Stimulated activated CD4-positive, alpha-beta T cell treated with anti-CD3 and anti-CD28 coated beads, TNF-alpha, amount 100 ng/mL, for 1 hour (primary cell): Measurements from ENCODE around the gene HCAR1.
"Not testable (repeated sequence)": the region's sequence is repeated elsewhere in the genome, so short reads cannot be mapped to it uniquely, and the experiment has no call there.

ENCODE experiments used
- DNase-seq, 3 donors: peaks; one replicate each; pipeline ENCODE4 v3.0.0-alpha.2; 2020; ENCODE audit warnings: low read depth in 3 of 3, low spot score in 1 of 3

The HCAR1 gene, protein sequence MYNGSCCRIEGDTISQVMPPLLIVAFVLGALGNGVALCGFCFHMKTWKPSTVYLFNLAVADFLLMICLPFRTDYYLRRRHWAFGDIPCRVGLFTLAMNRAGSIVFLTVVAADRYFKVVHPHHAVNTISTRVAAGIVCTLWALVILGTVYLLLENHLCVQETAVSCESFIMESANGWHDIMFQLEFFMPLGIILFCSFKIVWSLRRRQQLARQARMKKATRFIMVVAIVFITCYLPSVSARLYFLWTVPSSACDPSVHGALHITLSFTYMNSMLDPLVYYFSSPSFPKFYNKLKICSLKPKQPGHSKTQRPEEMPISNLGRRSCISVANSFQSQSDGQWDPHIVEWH

DNA sequence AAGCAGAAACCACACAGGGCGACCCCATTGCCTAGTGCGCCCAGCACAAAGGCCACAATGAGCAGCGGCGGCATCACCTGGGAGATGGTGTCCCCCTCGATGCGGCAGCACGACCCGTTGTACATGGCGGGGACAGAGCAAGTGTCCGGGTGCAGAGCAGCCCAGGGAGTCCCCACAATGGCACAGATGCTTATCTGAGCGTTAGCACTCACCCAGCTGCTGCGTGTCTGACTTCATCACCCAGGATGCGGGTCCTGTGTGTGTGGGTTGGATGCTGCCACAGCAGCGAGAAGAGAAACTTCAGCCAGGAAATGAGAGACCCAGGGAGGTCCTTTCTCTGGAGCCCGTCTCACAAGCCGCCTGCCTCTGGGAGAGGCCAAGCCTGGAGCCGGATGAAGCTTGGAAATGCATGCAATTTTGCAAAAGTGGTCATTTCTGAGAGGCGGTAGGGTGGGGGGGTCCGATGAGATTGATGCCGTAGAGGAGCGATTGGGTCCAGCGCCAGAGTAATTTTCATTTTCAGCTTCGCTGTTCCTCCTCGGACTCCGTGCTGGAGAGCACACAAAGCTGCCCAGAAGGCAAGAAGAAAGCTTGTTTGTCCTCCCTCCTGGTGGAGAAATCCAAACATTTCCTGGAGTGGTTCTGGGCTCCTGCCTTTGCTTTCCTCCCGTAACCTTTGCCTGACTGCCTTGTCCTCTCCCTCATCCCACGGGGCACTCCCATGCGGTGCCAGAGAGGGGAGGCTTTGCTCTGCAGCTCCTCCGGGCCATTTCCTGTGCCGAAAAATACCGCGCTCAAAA is at the start of gene HCAR1:
Gene HCAR1 (minus strand): TSS at position 630 of the 800 bp plus-strand sequence. CDS start 505 bp downstream, at position 125.
- DNase-seq: no peak

DNA sequence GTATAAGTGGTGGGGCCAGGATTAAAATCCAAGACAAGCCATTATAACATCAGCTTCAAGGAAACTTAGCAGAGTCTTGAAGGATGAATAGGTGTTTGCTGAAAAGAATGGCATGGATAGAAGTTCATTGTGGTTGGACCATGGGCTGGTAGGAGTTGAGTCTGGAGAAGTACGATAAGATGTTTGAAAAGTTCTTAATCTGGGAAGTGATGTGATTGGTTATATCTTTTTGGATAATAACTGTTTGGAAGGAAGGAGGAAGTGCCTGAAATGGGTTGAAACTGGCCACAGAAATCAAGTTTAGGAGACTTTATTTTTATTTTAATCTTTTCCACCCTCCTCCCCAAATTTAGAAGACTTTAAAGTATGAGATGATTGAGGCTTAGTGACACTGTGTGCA is 26.9 kb upstream of the HCAR1 start:
- no peak for DNase-seq

DNA sequence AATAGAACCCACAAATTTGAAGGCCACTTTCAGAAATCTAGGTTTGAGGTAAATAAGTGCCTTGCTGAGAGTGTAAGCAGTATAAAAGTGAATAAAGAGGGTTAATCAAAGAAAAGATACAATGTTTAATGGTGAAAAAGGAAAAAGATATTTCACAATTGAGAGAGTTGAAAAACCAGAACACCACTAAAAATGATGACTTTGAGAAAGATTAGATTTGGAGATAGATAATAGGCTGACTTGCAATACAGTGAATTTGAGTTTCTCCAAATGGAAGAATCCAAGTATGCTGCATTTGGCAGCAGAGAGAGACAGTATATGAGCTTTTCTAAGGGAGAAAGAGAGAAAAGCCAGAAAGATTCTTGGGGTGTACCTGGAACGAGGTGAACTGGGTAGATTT is 24.1 kb upstream of the HCAR1 start:
- DNase-seq: no peak

DNA sequence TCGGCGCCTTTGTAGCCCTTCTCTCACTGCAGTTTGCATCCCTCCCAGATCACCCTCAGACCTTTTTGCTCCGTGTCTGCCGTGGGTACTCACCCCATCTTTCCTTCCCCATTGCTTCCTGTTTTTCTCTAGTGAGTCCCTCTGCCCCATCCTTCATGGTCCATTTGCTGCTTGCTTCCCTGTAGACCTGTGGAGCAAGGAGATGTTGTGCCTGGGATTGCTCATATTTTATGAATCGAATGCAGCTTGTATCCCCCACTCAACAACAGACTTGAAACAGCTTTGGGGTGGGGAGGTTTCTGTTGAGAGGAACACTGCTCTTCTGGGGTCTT is 22.6 kb upstream of the HCAR1 start:
- DNase-seq: no peak

DNA sequence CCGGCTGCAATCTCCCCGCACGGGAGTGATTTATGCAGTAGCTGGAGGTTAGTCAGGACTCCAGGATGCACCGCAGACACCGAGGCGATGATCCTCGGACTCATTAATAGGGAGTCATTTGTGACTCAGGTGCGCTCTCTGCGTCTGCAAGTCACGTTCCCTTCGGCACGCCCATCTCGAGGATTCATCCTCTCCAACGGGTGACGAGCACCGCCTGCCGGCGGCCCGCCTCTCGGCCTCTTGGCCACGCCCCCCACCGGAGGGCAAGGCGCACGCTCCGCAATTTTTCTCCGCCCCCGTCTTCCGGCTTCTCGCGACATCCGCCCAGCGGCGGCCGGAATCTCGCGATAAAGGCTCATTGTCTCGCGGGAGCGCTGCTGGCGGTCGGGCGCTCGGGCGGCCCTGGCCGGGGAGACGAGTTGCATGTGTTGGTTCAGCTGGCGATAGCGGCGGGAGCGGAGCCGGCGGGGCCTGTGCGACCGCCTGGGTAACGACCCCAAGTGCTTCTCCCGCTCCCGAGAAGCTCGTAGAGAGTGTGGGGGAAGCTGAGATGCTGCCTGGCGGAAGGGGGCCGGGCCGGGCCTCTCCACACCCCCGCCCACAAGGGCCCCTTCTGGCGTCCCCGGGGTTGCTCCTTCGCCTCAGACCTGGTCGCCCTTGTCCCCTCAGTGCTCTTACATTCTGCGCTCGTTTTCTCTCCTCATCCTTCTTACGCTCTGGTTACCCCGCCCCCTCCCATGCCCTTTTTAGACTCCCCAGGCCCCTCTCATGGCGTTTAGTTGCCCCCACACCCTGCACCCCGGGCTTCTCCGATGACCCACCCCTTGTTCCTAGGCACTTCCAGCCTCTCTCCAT is 22.0 kb upstream of the HCAR1 start, which contains the start of gene DENR:
Gene DENR (plus strand): TSS at position 361 of the 855 bp plus-strand sequence. CDS start 878 bp downstream, outside the sequence.
- DNase-seq: peak; percentile 98 to 99 (median 99)

DNA sequence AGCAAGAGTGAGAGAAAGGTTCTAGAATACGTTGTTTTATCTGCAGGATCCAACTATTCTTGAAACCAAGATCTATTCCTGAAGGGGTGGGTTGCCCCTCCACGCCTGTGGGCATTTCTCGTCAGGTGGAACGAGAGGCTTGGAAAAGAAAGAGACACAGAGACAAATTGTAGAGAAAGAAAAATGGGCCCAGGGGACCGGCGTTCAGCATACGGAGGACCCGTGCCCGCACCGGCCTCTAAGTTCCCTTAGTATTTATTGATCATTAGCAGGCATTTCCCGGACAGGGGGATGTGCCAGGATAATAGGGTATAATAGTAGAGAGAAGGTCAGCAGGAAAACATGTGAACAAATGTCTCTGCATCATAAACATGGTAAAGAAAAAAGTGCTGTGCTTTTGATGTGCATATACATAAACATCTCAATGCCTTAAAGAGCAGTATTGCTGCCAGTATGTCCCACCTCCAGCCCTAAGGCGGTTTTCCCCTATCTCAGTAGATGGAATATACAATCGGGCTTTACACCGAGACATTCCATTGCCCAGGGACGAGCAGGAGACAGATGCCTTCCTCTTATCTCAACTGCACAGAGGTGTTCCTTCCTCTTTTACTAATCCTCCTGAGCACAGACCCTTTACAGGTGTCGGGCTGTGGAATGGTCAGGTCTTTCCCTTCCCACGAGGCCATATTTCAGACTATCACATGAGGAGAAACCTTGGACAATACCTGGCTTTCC is 20.3 kb upstream of the HCAR1 start:
- not testable (repeated sequence) for DNase-seq

DNA sequence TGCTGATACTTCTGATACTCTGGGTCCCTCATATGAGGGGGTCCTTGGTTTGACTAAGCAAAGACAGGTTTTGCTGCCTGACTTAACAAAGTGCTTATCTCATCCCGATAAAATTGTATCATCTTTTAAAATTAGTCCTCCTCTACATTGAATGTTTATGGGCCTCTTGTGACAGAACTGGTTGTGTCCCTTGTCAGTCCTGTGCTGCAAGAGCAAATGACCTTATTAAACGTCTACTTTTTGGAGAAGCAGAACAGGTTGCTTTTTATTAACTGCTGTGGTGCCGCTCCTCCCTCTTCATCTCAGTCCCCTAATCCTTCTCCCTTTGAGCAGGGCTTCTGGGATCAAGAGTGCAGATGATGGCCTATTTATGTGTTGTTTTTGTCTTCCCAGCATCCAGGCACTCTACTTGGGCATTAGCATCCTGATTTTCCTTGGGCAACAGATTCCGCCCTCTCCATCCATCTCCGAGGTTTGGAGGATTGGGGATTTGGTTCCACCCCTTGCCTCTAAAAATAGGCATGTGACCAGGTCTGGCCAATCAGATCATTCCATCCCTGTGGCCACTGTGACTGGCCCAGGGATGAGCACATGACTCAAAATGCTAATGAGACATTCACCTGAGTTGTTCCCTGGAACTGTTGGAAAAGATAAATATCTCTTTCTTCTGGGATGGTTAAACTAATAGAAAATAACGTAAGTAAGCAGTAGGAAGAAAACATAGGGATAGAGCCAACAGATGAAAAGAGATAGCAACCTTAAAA is 19.1 kb upstream of the HCAR1 start:
- no peak for DNase-seq

DNA sequence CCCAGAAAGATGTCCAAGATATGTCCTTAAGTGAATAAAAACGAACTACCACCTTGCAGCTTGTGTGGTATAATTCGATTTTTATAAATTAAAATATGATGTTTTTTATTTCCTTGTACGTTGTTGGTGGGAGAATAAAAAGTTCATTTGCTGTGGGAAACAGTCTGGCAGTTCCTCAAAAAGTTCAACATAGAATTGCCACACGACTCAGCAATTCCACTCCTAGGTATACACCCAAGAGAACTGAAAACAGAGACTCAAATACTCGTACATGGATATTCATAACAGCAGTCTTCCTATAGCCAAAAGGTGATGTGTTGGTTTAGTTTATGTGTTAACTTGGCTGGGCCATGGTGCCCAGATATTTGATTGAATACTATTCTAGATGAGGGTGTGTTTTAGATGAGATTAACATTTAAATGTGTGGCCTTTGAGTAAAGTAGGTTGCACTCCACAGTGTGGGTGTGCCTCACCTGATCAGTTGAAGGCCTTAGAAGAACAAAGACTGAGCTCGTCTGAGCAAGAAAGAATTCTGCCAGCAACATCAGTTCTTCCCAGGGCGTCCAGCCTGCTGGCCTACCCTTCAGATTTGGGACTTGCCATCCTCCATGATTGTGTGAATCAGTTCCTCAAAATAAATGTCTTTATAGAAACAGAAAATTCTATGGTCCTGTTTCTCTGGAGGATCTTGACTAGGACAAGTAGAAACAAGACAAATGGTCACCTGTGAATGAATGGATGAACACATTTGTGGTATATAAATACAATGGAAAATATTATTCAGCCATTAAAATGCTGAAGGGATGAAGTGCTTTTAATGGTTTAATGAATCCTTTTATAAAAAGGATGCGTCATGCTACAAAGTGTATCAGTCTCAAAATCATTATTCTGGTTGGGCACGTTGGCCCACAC is 16.8 kb upstream of the HCAR1 start:
- no peak for DNase-seq

DNA sequence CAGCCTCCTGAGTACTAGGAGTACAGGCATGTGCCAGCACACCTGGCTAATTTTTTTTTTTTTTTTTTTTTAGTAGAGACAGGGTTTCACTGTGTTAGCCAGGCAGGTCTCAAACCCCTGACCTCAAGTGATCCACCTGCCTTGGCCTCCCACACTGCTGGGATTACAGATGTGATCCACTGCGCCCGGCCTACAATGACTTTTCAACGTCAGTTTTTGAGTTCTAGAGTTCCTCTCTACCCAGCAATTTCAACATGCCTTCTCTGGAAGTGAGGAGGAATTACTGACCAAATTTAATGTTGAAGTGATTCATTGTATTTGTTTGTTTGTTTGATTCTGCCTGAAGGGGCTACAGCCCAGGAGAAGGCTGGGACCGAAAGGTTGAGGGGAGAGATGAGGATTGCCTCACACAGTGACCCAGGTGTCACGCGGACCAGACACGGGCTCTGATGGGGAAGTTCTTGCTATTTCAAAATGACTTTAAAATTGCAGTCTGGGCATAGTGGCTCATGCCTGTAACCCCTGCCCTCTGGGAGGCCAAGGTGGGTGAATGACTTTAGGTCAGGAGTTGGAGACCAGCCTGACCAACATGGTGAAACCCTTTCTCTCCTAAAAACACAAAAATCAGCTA is 13.4 kb upstream of the HCAR1 start:
- DNase-seq: no peak

DNA sequence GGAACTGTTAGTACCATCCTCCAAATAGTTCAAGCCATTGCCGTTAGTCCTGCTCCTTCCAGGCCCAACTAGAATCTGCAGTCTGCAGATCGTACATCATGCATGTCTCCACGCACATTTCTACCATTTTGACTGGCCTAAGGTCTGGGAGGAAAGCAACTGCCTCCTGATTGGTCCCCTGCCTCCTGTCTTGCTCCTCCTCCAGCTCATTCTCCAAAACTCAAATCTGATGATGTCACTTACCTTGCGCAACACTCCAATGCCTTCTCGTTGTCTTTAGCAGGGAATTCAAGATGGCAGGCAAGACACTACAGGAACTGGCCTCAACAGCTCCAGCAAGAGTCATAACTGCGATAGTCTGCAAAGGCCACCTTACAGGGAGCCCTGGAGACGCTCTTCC is 9.7 kb upstream of the HCAR1 start:
- no peak for DNase-seq

DNA sequence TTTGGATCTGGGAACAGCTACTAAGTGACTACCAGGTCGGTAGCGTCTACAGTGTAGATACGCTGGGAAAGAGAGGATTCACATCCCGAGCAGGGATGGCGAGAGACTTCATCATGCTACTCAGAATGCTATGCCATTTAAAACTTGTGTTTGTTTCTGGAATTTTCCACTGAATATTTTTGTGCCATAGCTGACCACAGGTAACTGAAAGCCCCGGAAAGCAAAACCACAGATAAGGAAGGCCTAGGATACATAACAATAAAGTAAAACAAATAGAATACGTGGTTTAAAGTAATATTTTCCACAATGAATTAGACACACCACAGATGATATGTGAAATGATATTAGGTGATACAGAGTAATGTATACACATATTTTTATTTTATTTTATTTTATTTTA is 7.9 kb upstream of the HCAR1 start:
- no peak for DNase-seq

DNA sequence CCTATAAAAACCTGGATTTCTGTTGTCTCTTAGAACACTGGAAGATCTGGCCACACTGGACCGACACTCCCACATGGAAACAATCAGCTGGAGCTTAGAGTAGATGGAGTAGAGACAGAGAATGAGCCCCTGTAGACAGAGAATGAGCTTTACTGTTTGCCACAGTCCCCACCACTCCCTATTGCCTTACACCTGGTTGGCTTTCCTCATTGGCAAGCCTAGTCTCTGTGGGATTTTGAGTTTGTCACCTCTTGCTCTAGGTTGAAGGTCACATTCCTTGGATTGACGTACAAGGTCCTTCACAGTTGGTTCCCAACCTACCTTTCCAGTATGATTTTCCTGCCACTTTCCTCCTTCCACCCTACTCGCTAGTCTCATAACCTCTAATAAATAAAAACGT is 2.0 kb upstream of the HCAR1 start:
- DNase-seq: no peak

DNA sequence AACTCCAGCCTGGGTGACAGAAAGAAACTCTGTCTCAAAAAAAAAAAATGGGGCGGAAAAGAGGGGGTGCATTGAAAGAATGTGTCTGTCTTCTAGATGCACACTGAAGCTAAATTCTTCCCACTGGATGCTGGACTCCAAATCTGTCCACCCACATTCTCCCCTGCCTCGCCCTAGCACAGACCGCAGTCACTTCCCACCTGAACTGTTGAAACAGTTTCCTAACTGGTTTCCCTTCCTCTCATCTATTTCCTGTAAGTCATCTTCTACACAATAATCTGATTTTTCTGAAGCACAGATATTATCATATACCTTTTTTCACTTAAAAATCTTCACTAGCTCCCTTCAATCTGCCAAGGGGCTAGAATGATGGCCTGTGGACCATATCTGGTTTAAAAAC is 1.5 kb upstream of the HCAR1 start:
- no peak for DNase-seq

DNA sequence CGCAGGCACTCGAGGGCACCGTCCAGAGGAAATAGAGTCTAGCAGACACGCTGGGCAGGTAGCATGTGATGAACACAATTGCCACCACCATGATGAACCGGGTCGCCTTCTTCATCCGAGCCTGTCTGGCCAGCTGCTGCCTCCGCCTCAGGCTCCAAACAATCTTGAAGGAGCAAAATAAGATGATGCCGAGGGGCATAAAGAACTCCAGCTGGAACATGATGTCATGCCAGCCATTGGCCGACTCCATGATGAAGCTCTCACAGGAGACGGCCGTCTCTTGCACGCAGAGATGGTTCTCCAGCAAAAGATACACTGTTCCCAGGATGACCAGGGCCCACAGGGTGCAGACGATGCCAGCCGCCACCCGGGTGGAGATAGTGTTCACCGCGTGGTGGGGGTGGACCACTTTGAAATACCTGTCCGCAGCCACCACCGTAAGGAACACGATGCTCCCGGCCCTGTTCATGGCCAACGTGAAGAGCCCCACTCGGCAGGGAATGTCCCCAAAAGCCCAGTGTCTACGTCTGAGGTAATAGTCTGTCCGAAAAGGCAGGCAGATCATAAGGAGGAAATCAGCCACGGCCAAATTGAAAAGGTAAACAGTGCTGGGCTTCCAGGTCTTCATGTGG is 945 bp downstream of the HCAR1 start:
- no peak for DNase-seq

DNA sequence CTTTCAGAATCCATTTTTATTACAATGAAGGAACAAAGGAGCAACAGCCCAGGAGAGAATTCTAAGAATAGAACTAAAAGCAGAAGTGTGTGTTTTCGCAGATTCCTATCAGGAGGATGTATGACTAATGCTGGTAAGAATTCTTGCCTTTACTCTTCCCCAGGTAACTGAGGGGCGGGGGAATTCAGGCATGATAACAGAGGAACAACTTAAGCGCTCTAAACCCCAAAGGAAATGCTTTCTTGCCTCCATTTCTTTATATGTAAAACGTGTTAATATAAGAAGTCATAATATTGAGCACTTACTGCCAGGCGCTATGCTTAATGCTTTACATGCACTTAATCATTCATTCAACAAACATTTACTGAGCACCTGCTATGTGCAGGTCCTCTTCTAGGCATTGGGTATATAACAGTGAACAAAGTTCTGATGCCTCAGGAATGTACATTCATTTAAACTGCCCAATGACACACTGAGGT is 4.5 kb downstream of the HCAR1 start:
- DNase-seq: no peak

DNA sequence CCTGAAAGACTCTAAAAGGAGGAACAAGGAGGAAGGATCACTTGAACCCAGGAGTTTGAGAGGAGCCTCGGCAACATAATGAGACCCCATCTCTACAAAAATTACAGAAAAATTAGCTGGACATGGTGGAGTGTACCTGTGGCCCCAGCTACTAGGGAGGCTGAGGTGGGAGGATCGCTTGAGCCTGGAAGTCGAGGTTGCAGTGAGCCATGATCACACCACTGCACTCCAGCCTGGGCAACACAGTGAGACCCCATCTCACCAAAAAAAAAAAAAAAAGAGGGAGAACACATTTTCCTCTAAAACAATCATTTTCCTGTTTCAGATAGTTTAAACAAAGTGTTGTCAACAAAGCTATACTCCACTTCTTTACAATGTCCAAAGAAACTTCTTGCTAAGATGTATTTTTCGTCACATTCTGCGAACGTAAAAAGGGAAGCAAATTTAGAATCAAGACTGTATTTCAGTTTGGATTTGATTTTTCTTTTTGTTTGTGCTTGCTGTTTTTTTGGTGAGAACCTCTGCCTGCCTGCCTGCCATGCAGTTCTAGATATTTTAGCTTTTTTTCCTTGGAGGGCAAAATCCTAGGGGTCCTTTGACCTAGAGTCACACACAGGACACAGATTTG is 5.1 kb downstream of the HCAR1 start:
- DNase-seq: no peak

DNA sequence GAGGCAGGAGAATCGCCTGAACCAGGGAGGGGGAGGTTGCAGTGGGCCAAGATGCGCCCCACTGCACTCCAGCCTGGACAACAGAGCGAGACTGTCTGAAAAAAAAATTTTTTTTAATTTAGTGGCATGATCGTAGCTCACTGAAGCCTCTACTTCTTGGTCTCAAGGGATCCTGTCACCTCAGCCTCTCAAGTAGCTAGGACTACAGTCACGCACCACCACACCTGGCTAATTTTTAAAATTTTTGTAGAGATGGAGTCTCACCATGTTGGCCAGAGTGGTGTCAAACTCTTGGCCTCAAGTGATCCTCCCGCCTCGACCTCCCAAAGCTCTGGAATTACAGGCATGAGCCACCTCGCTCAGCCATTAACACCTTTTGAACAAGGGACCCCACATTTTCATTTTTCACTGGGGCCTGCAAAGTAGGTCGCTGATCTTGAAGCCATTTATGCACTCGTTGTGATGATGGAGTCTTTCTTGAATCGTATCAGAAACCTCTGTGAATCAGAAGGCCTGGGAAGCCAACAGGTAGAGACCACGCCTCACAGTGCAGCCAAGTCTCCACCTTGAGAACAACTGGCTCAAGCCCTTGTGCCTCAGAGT is 5.9 kb downstream of the HCAR1 start:
- no peak for DNase-seq
